ENCODE measurements around the gene ST8SIA2.
"Not testable (repeated sequence)": the region's sequence is repeated elsewhere in the genome, so short reads cannot be mapped to it uniquely, and the experiment has no call there.

The ST8SIA2 gene

DNA sequence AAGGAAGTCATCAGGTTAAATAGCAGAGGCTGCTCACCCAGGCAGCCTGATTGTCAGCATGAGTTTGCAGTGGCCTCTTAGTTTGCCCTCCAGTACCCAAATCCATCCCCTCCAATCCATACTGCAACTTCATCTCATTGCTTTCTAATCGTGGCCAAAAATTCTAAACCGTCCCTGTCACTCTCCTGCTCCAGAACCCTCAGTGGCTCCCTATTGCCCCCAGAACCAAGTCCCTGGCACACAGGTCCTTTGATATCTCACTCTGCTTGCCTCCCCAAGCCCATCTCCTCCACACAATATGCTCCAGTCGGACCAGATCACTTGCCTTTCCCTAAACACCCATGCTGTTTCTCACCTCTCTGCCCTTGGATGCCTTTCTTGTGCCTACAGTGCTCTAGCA is 49.7 kb downstream of the ST8SIA2 start:
- DNase-seq (ENCODE audit: low spot score): no peak

DNA sequence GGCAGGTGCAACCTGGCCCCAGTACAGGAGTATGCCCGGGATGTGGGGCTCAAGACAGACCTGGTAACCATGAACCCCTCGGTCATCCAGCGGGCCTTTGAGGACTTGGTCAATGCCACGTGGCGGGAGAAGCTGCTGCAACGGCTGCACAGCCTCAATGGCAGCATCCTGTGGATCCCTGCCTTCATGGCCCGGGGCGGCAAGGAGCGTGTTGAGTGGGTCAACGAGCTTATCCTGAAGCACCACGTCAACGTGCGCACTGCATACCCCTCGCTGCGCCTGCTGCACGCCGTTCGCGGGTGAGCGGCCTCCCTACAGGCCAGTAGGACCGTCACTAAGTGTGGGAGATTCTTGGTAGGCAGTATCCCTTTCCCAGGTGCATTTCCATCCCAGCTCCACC is 51.0 kb downstream of the ST8SIA2 start:
- no peak for DNase-seq (ENCODE audit: low spot score)

DNA sequence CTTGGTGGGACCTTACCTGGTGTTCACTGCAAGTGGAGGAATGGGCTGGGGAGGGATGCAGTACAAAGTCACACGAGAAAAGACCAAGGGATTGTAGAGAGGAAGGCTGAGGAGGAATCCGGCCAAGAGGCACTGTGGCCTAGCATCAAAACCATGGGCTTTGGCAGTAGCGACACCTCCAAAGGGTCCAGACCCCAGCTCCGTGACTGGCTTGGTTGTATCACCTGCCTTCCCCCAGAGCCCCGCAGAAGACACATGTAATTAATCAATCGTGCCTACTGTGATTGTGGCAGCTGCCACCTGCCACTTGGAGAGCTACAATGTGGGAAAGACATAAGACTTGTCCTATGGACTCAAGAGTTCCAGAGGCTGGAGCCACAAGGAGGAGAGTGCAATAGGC is 54.7 kb downstream of the ST8SIA2 start:
- DNase-seq (ENCODE audit: low spot score): no peak

DNA sequence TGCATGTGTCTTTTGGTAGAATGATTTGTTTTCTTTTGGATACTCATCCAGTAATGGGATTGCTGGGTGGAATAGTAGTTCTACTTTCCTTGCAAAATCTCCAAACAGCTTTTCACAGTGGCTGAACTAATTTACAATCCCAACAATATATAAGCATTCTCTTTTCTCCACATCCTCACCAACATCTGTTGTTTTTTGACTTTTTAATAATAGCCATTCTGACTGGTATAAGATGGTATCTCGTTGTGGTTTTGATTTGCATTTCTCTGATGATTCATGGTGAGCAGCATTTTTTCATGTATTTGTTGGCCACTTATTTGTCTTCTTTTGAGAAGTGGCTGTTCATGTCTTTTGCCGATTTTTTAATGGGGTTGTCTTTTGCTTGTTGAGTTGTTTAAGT is 55.8 kb downstream of the ST8SIA2 start:
- DNase-seq (ENCODE audit: low spot score): no peak

DNA sequence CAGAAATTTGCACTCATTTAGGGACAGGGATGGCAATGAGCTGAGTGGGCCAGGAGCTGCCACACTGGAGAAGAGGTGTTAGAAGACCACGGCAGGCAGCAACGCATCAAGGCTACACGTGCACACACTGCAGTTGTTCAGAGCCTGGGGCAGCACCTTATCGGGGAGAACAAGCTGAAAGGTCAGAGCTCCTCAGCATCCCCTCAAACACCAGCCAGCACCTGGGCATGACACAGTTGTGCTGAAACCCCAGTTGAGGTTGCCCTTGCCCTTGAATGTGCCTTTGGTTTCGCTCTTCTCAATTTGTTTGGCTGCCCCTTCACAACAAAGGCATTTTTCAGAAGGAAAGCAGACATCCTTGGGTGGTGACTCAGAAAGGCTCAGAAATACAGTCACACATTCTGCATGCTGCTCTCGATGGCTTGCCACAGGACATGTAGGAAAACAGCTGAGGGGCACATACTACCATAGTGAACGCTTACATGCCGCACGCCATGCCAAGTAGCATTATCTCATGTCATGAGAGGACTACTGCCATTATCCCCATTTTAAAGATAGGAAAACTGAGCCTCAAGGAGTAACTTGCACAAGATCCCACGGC is 57.6 kb downstream of the ST8SIA2 start:
- DNase-seq (ENCODE audit: low spot score): peak; percentile 25

DNA sequence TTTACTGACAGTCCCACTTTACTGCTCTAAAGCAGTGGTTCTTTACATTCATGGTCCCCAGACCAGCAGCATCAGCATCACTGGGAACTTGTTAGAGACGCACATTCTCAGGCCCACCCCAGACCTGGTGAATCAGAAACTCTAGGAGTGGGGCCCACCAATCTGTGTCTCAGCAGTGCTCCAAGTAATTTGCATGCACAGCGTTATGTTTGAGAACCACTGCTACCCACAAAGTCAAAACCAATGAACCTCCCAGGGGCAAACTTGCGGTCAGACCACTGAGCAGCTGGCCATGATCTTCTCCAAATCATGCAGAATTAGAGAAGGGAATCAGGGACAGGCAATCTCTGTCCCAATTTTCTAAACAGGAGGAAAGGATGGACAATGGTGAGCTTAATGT is 58.5 kb downstream of the ST8SIA2 start:
- no peak for DNase-seq (ENCODE audit: low spot score)

DNA sequence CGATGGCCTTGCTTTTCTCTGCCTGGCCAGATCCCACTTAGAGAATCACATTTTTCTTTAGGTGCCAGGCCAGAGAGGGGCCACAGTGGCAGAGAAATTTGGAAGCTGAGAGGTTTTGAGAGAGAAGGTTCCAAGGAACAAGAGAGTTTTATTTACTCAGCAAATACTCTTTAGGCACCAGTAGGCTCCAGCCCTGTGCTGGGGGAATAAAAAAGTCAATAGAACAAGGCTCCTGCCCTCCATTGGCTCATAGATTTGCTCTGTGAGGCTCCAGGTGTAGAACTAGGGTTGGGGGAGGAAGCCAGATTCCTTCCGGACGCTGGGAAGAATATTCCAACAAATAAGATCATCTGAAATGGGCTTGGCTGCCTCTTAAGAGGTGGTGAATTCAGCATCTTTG is 59.9 kb downstream of the ST8SIA2 start:
- no peak for DNase-seq (ENCODE audit: low spot score)

DNA sequence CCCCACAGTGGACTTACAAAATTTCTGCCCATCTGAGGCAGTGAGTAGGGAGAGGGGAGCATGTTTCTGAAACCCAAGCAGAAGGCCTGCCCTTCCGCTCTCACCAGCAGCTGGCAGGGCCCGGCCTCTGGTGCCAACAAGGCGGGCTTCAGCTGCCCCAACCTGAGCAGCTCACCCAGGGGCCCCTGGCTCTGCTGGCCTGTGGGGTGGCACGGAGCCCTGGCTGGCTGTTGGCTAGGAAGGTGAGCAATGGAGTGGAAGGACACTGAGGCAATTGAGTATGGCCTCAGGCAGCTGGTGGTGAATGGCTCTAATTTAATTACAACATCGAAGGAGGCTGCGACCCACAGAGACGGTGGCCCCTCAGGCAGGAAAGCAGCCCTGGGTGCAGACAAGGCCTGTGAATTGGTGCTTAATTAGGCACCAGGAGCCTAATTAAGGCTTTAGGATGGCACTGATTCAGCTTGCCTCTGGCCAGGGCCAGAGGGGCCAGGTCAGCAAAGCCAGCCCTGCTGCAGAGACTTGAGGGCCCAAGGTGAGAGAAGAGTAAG is 60.9 kb downstream of the ST8SIA2 start:
- no peak for DNase-seq (ENCODE audit: low spot score)

DNA sequence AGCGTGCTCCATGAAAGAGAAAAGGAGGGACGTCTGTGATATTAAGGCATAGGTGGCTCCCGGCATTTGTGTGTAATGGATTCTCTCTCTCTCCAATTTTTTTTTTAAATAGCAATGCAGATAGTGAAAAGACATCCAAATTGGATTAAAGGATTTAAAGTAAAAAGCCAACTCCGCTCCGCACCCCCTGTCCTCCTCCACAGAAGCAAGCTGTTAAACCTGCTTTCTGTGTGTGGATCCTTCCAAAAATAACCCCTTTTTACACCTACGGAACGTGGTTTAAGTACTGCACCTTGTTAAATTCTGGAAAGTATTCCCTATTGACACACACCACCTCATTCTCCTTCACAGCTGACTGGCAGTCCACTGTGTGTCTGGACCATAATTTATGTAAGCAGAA is 61.6 kb downstream of the ST8SIA2 start:
- no peak for DNase-seq (ENCODE audit: low spot score)

DNA sequence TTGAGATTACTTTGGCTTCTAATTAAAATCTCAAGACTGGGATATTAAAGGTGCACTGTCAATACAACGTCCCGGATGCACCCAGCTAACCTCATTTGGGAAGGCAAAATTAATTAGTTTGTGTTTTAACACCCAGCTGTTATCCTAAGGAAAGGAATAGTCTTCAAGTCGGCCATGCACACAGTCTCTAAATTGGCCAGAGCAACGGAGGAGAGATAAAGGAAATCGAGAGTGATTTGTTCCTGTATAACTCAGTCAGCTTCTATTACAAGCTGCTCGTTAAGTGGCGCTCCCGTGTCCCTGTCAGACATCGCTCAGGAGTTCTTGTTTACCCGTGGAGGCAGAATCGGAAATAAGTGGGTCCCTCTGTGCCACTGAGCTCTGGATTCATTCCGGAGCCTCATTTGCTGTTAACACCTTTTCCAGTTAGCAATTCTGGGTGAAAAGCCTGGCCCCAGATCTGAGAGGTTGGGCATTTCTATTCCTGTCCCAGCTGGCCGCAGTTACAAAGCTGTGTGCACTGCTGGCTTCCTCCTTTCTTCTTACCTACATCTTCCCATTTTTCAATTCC is 63.9 kb downstream of the ST8SIA2 start:
- DNase-seq (ENCODE audit: low spot score): no peak

DNA sequence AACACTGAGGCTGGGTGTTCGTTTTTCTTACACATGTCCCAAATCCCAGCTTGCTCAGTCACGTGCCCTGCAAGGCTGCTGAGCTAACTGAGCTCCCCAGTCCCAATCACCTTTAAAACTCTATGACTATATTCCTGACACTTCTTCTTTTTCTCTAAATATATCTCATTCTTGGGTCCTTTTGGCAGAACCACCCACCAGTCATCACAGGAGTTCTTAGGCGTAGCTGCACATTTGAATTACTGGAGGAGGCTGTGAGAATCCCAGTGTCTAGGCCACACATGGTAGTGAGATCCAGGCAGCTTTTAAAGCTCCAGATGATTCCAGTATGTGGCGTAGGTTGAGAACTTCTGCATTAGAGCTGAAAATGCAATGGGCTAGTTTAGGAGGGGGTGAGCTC is 66.3 kb downstream of the ST8SIA2 start:
- no peak for DNase-seq (ENCODE audit: low spot score)

DNA sequence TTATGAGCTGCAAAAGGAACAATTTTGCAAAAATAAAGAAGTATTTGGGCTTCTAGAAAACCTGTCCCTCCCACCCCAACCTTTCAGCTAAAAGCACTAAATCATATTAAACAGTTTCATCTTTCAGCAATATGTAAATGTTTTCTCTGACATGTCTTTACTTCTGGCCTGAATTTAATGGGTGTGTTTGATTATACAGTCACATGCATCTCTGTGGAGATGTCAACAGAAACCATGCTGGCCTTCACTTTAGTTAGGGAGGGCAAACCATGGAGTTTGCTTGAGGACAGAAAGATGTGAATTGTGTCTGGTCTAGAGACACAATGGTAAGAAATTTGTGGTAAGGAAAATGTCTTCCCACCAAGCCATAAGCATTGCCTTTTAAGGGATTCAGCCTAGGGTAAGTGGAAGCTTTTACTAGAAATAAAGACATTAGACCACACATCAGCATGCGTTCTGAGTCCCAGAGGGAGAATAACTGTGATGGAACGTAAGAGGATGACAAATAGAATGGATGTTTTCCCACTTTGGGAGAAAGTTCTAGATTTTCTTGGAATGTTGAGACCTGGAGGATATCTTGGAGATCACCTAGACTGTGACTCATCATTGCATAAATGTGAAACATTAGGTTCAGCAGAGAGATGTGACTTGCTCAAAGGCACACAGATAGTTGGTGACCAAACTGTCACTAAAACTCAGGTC is 68.9 kb downstream of the ST8SIA2 start:
- DNase-seq (ENCODE audit: low spot score): no peak

DNA sequence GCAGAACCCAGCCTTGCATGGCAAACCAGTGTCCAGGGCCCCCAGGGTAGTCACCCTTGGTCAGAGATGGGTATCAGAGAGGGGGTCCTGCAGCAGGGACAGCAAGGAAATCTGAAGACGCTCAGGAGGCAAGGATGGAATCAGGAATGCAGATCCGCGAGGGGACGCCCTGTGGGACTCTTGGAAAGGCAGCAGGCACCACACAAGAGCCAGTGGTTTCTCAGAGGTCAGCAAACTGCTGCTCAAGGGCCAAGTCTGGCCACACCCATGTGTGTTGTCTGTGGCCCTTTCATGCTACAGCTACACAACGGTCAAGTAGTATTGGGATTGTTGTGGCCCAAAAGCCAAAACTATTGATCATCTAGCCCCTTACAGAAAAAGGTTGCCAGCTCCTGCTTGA is 69.7 kb downstream of the ST8SIA2 start:
- no peak for DNase-seq (ENCODE audit: low spot score)

DNA sequence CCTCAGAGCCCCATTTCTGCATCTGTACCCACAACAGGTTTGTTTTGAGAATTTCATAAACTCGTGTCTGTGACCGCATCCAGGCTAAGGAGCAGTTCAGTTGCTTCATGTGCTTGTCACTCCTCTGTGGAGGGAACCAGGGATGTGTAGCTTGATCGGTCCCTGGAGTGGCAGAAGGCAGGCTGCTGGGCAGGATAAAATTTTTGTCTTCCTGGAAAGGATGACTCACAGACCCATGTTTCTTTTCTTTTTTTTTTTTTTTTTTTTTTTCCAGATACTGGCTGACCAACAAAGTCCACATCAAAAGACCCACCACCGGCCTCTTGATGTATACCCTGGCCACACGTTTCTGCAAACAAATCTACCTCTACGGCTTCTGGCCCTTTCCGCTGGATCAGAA is 70.1 kb downstream of the ST8SIA2 start:
- DNase-seq (ENCODE audit: low spot score): no peak

DNA sequence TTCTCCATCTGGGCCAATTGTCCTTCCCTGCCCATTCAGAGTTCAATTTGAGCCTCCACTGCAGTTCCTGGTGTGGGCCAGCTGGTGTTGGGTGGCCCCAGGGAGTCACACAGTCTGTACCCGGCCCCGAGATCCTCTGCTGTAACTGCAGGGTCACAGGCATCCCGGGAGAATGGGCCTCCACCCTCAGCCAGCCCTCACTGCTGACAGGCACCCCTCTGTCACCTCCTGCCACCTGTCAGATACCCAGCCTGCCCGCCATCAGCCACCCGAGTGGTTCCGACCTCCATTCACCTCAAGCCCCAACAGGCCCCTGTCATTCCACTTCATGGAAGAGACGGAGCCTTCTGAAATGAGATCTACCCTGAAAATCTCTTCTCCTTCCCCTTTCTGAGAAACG is 73.2 kb downstream of the ST8SIA2 start:
- DNase-seq (ENCODE audit: low spot score): no peak

DNA sequence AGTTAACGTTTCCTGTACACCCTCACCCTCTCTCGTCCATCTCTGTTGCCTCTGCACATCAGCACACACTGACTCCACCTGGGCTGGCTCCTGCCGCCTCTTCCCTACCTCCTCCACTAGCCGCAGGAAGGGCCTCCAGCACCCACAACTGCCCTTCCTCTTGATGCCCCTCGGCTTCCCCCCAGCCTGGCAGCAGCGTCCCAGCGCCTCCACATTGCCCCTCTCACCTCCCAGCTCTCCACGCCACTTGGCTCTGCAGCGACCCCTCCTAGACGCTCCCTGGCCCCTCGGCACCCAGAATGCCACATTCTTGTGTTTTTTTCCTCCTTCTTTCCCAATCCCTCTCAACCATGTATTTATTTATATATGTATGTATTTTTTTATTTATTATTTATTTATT is 73.6 kb downstream of the ST8SIA2 start:
- no peak for DNase-seq (ENCODE audit: low spot score)

DNA sequence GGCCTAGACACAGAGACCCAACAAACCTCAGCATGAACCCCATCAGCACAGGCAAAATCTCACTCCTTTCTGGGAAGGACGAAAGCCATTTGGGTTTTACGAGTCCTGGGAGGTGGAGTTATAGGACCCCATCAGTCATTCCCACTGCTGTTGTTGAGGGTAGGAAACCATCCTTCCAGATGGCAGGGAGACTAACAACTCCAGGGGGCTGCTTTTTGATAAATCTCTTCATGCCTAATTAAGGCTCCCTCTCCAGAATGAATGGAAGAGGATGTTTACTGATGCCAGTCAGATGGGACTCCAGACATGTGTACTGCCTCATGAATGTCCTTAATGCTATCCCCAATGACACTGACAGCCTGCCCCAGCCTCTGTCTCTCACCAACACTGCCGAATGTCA is 75.3 kb downstream of the ST8SIA2 start:
- DNase-seq (ENCODE audit: low spot score): no peak

DNA sequence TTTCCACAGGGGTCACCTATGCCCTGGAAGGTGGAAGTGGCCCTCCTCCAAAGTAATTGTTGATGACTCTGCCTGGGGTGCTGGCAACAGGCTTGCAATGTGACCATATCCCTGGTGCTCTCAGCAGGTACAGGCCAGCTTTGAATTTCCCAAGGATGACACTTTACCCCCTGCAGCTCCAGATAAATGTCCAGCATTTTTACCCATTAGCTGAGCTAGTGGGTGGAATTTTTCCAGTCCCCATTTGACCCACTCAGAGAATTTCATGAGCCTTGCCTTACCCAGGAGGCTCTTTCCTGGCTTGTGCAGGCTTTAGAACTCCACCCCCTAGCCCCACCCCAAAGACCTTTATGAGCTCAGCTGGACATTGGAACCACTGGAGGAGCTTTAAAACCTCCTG is 77.6 kb downstream of the ST8SIA2 start:
- DNase-seq (ENCODE audit: low spot score): no peak

DNA sequence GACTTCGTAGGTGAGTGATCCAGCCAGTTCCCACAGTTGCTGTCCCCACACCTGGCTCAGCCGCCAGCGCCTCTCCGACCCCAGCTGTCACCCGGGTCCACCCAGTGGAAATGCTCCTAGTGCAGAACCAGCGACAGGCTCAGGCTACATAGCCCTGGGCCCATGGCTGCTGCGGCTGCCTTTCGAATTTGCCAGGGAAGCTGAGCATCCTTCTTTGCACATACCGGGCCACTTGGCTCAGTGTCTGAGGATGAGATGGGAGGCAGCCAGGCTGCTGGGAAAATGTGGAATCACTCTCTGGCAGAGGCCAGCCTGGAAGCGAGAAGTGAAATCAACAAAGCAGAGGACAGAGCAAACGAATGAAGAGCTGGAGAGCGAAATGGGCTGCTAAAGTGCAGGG is 80.1 kb downstream of the ST8SIA2 start:
- DNase-seq (ENCODE audit: low spot score): no peak

DNA sequence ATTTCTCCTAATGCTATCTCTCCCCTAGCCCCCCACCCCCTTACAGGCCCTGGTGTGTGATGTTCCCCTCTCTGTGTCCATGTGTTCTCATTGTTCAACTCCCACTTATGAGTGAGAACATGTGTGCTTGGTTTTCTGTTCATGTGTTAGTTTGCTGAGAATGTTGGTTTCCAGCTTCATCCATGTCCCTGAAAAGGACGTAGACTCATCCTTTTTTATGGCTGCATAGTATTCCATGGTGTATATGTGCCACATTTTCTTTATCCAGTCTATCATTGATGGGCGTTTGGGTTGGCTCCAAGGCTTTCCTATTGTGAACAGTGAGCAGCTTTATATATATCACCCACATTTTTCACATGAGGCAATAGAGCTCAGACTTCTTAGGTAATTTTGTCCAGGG is 86.0 kb downstream of the ST8SIA2 start:
- DNase-seq (ENCODE audit: low spot score): not testable (repeated sequence)

DNA sequence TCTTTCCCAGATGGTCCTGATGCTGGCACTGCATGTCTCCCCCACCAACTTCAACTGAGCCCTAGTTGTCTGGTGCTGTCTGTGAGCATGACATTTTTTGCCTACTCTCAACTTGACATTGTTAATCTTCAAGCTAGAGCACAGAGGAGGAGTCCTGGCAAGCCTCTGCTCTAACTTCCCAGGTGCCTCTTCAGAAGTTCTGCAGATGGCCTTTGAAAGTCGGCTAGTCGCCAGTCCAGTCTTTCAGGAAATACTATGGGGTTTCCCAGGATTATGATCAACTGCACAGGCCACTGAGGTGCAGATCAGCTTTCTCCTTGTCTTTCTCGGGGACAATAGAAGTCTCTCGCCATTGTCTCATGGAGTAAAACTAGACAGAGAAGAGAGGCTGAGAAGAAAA is 86.7 kb downstream of the ST8SIA2 start:
- no peak for DNase-seq (ENCODE audit: low spot score)

DNA sequence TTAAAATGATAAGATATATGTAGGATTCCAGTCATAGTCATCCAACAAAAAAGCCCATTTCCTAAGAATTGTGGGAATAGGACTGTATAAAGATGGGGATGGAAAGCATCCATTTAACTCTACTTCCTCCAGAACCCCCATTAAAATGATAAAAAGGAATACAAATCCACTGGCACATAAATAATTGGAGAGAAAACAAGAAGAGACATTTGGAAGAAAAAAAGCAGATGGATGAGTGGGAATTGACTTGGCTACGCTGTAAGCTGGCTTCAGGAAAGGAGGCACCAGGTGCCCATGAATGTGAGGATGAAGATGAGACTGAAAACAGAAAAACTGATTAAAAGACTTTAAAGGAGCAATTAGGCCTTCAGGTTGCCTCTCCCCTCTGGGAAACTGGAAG is 91.8 kb downstream of the ST8SIA2 start:
- no peak for DNase-seq (ENCODE audit: low spot score)

DNA sequence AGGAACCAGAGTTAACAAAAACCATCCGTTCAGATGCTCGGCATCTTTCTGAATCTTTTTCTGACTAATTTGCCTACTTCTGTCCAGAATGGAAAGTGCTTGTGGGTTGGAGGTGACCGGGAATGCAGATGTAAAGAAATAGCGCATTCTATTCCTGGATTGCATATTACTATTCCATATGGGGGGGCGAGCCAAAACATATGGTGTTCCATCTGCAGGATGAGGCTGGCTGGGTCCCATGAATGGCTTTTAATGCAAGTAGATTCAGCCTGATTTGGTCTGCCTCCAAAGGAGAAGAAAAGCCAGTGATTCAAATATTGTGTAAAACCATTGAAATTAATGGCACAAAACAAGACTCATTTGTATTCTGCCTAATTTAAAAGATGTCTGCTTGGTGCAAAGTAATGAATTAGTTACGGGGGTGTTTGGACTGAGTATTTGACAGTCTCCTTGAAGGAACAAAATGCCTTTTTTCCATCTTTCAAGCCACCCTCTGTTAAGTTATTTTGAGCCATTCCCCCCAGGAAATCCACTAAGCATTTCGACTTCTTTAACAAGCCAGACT is 99.0 kb downstream of the ST8SIA2 start:
- no peak for DNase-seq (ENCODE audit: low spot score)
